Nephron progenitor cell (in vitro differentiated cells): ENCODE measurements around the gene ITPR1.

Source experiments
- DNase-seq: peaks from one replicate; pipeline ENCODE4 v3.0.0; 2021
- H3K27ac Mint-ChIP-seq: 2 replicates; pipeline ENCODE4 v1.8.0; 2021; ENCODE audit warnings: mild to moderate bottlenecking, moderate library complexity, mixed read lengths
- H3K27me3 Mint-ChIP-seq: 2 replicates; pipeline ENCODE4 v1.8.0; 2021; ENCODE audit warnings: mild to moderate bottlenecking, low read depth, mixed read lengths; ENCODE audit not compliant: poor library complexity
- H3K36me3 Mint-ChIP-seq: 2 replicates; pipeline ENCODE4 v1.8.0; 2021; ENCODE audit warnings: low read depth, mixed read lengths
- H3K4me1 Mint-ChIP-seq: 2 replicates; pipeline ENCODE4 v1.8.0; 2021; ENCODE audit warnings: mixed read lengths
- H3K4me3 Mint-ChIP-seq: 2 replicates; pipeline ENCODE4 v1.8.0; 2021; ENCODE audit warnings: mild to moderate bottlenecking, moderate library complexity, mixed read lengths
- H3K9me3 Mint-ChIP-seq: 2 replicates; pipeline ENCODE4 v1.8.0; 2021; ENCODE audit warnings: mild to moderate bottlenecking, moderate library complexity, mixed read lengths
- TF ChIP-seq, protein P1 (sequence below): fragments of 200-600 bp; sonication (generic); IDR thresholded peaks from 2 replicates; pipeline ENCODE4 v1.5.0; 2021; ENCODE audit warnings: antibody characterized with exemption

ITPR1 gene

DNA sequence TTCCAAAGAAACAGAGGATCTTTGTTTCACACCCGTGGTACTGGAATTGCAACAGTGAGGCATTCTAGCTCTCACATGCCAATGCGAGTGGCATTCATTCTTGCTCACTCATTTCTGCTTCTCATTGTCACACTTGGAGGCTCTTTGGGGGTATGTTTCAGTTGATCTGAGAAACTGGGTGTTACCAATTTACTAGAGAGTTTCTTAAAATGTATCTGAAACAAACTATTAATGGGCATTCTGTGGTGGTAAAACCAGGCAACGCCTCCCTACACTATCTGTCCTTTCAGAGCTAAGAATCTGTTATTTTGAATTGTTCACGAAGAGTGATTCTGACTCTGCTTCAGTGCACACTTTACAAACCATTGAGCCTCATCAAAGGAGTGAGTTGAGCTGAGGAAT is 345.5 kb downstream of the ITPR1 start:
- Mint-ChIP-seq H3K27me3 (no peaks in the 10 kb centered on the region), H3K4me3 (no peak overlapping the region), H3K27ac (peak overlapping the region; percentile 22), H3K4me1 (peaks cover 23% of the 10 kb centered on the region), H3K36me3 (peaks cover 77% of the 10 kb centered on the region), H3K9me3 (no peaks in the 10 kb centered on the region)
- TF ChIP-seq, protein P1, sequence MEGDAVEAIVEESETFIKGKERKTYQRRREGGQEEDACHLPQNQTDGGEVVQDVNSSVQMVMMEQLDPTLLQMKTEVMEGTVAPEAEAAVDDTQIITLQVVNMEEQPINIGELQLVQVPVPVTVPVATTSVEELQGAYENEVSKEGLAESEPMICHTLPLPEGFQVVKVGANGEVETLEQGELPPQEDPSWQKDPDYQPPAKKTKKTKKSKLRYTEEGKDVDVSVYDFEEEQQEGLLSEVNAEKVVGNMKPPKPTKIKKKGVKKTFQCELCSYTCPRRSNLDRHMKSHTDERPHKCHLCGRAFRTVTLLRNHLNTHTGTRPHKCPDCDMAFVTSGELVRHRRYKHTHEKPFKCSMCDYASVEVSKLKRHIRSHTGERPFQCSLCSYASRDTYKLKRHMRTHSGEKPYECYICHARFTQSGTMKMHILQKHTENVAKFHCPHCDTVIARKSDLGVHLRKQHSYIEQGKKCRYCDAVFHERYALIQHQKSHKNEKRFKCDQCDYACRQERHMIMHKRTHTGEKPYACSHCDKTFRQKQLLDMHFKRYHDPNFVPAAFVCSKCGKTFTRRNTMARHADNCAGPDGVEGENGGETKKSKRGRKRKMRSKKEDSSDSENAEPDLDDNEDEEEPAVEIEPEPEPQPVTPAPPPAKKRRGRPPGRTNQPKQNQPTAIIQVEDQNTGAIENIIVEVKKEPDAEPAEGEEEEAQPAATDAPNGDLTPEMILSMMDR: no peak
- no peak for DNase-seq

DNA sequence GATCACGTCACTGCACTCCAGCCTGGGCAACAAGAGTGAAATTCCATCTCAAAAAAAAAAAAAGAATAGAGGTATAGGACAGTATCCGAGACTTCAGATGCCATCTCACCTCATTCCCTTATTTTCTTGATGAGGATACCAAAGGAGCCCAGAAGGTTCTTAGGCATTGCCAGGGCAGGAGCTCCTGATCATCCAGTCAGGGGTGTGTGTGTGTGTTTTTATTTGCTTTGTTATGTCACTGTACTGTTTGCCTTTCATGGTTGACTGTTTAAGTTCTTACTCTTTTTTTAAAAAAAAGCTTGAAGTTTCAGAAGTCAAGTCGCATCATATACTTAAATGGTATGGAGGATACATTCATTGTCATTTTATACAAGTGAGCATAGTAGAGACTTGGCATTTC is 346.1 kb downstream of the ITPR1 start:
- Mint-ChIP-seq H3K36me3 (peaks cover 74% of the 10 kb centered on the region), H3K9me3 (no peaks in the 10 kb centered on the region), H3K4me1 (peaks cover 16% of the 10 kb centered on the region), H3K27ac (no peak overlapping the region), H3K4me3 (no peak overlapping the region), H3K27me3 (no peaks in the 10 kb centered on the region)
- DNase-seq: no peak
- TF ChIP-seq, protein P1: no peak

DNA sequence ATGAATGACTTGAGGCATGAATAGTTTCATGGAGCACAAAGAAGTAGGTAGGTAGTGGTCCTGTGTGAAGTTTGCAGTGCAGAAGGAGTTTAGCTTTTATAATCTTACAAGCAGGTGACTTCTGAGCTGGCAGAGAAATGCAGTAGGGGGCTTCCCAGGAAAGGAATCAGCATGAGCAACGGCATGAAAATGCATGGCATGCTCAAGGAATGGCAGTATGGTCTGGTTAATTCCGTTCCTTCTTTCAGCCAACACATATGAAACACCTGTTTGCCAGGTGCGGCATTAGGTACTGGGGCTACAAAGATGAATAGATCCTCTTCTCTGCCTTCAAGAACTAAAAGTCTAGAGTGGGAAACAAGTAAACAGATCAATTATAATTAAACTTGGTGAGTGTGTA is 348.1 kb downstream of the ITPR1 start:
- Mint-ChIP-seq H3K4me1 (no peaks in the 10 kb centered on the region), H3K27ac (no peak overlapping the region), H3K27me3 (no peaks in the 10 kb centered on the region), H3K9me3 (no peaks in the 10 kb centered on the region), H3K4me3 (no peak overlapping the region), H3K36me3 (peaks cover 65% of the 10 kb centered on the region)
- no peak for DNase-seq
- TF ChIP-seq, protein P1: no peak

DNA sequence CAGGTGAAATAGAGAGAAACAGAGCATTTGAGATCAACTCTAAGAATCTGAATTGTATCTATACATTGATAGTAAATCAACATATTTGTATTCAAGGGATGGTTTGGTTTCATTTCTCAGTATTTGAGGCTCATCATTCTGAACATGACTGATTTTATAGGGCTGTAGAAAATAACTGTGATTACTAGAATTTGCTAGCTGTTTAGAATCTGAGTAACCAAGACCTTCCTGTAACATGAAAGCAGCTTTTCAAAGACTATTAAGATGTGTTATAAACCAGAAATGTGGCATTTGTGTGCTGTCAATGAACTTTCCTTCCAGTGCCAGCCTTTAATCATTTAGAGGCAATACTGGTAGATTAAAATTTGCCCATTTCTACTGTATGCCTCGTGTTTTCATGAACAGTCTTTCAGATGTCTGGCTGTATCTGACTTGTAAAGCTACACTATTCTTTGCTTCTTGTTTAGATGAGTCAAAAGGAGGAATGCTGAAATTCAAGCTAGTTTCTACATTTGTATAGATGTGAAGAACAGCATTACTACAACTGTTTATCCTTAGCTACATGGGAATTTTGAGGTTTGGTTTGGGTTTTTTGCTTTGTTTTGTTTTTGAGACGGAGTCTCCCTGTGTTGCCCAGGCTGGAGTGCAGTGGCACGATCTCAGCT is 348.8 kb downstream of the ITPR1 start:
- TF ChIP-seq, protein P1: no peak
- no peak for DNase-seq
- Mint-ChIP-seq H3K4me3 (no peak overlapping the region), H3K9me3 (no peaks in the 10 kb centered on the region), H3K27ac (peak overlapping the region; percentile 64), H3K36me3 (peaks cover 58% of the 10 kb centered on the region), H3K27me3 (no peaks in the 10 kb centered on the region), H3K4me1 (no peaks in the 10 kb centered on the region)

DNA sequence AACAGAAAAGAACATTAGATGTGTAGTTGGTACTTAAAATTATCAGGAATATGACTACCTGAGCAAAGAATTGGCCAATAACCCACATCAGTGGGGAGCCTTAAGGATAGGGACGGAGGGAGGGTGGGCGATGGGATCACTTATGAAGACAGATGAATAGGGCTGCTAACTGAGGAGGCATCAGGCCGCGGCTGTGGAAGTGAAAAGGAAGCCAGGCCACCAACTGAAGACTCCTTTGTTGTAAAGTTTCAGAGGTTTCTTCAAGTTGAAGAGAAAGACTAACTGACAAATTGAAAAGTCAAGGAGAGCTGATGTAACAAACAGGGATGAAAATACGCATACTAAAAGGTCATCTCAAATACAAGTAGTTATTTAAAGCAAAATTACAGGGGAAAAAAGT is 350.5 kb downstream of the ITPR1 start:
- H3K4me1 Mint-ChIP-seq: peaks cover 15% of the 10 kb centered on the region
- peaks cover 41% of the 10 kb centered on the region for H3K36me3 Mint-ChIP-seq
- no peak for DNase-seq
- TF ChIP-seq, protein P1: no peak
- no peaks in the 10 kb centered on the region for H3K9me3 Mint-ChIP-seq
- H3K4me3 Mint-ChIP-seq: no peak overlapping the region
- no peaks in the 10 kb centered on the region for H3K27me3 Mint-ChIP-seq
- peak overlapping the region; percentile 55 for H3K27ac Mint-ChIP-seq

DNA sequence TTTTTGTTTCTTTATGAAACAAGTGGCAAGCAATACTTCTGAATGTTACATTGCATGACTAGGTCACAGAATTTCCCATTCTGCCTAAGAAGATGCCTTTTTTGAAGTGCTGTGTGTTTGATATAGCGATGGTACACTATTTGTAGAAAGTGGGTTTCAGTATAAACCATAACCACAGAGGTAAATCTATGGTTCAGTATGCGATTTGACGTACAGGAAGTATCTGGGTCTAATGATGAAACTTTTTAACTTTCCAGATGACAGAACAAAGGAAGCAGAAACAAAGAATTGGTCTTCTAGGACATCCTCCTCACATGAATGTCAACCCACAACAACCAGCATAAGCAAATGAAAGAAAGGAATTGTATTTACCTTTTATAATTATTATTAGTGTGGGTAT is 352.7 kb downstream of the ITPR1 start:
- no peak for DNase-seq
- no peak overlapping the region for H3K27ac Mint-ChIP-seq
- no peak overlapping the region for H3K4me3 Mint-ChIP-seq
- H3K9me3 Mint-ChIP-seq: no peaks in the 10 kb centered on the region
- peaks cover 21% of the 10 kb centered on the region for H3K4me1 Mint-ChIP-seq
- peaks cover 34% of the 10 kb centered on the region for H3K36me3 Mint-ChIP-seq
- TF ChIP-seq, protein P1: no peak
- H3K27me3 Mint-ChIP-seq: no peaks in the 10 kb centered on the region
